ENCODE measurements around the gene RXFP2. TPM values are rescaled to one million over a fixed set of nuclear protein-coding genes. Genes with fewer than 3 reads are reported as not detected.

The RXFP2 gene
- total RNA-seq, 2 donors from 2014 or later, result not detected

DNA sequence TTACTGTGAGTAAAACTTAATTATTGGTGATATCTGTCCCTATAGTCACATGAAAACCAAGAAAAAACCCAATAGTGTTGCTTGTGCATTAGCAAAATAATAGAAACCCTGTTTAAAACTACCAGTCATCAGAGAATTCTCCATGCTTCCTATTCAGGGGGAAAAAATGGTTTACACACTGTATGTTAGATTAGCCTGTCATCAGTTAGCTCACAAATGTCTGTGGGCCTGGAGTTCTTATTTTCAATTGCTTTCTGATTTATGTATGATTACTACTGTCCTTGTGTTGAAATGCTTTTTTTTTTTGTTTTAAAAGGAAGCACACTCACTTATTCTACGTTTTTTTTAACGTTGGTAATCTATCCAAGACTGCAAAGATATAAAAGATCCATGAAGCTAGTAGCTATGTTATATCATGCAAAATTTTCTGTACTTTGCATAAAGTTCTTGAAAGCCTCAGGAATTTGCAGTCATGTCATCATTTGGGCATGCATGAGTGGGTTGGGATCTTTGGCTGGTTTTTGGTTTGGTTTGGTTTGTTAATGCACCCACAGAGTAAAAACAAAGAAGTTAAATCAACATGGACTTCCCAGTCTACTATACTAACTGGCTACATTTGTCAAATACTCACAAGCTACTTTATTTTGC, 25.9 kb downstream of the RXFP2 start:
- Mint-ChIP-seq H3K4me1 (no peaks in the 10 kb centered on the region), H3K36me3 (ENCODE audit: low read depth) (no peaks in the 10 kb centered on the region), H3K27ac (no peak overlapping the region), H3K27me3 (ENCODE audit: insufficient read depth) (no peaks in the 10 kb centered on the region), H3K9me3 (no peaks in the 10 kb centered on the region), H3K4me3 (no peak overlapping the region)
- no peak for TF ChIP-seq CTCF (conservative IDR thresholded peaks at IDR 0.05)
- no peak overlapping the region for H3K27ac ChIP-seq (ENCODE audit: low read depth, low read length)
- H3K27me3 ChIP-seq (ENCODE audit: control insufficient read depth, insufficient read depth, low read length, poor library complexity, severe bottlenecking), result no peaks in the 10 kb centered on the region
- no peaks in the 10 kb centered on the region for H3K9me3 ChIP-seq (ENCODE audit: control insufficient read depth, low read length)
- 72% methylated on average over 2 of the region's 2 CpGs; no CpG with 5 or more reads in 1 of the 2 experiments for WGBS, 2 experiments (ENCODE audit: insufficient coverage in 1 of 2, insufficient read length in 1 of 2)
- H3K36me3 ChIP-seq (ENCODE audit: control insufficient read depth, insufficient read depth, low read length), result no peaks in the 10 kb centered on the region
- no peak overlapping the region for H3K4me3 ChIP-seq (ENCODE audit: low read length)
- H3K9ac ChIP-seq (ENCODE audit: extremely low read depth, low read length, poor library complexity, severe bottlenecking), result no peak overlapping the region
- no peak for DNase-seq
- H3K4me1 ChIP-seq (ENCODE audit: control insufficient read depth, insufficient read depth, low read length), result no peaks in the 10 kb centered on the region

GRCh38 chr13:31767175-31767900, 28.0 kb downstream of the RXFP2 start:
- Histone ChIP-seq H3K27ac (ENCODE audit: low read depth, low read length) (no peak overlapping the region), H3K36me3 (ENCODE audit: control insufficient read depth, insufficient read depth, low read length) (no peaks in the 10 kb centered on the region), H3K4me1 (ENCODE audit: control insufficient read depth, insufficient read depth, low read length) (no peaks in the 10 kb centered on the region), H3K4me3 (ENCODE audit: low read length) (no peak overlapping the region), H3K9me3 (ENCODE audit: control insufficient read depth, low read length) (no peaks in the 10 kb centered on the region), H3K27me3 (ENCODE audit: control insufficient read depth, insufficient read depth, low read length, poor library complexity, severe bottlenecking) (no peaks in the 10 kb centered on the region), H3K9ac (ENCODE audit: extremely low read depth, low read length, poor library complexity, severe bottlenecking) (no peak overlapping the region)
- H3K27me3 Mint-ChIP-seq (ENCODE audit: insufficient read depth), result no peaks in the 10 kb centered on the region
- H3K4me3 Mint-ChIP-seq, result no peak overlapping the region
- no peak overlapping the region for H3K27ac Mint-ChIP-seq
- TF ChIP-seq CTCF (conservative IDR thresholded peaks at IDR 0.05), result no peak
- DNase-seq, result no peak
- no peaks in the 10 kb centered on the region for H3K9me3 Mint-ChIP-seq
- H3K36me3 Mint-ChIP-seq (ENCODE audit: low read depth), result no peaks in the 10 kb centered on the region
- H3K4me1 Mint-ChIP-seq, result no peaks in the 10 kb centered on the region
- 86 to 100% methylated on average over 2 to 4 of the region's 4 CpGs for WGBS, 2 experiments (ENCODE audit: insufficient coverage in 1 of 2, insufficient read length in 1 of 2)

DNA sequence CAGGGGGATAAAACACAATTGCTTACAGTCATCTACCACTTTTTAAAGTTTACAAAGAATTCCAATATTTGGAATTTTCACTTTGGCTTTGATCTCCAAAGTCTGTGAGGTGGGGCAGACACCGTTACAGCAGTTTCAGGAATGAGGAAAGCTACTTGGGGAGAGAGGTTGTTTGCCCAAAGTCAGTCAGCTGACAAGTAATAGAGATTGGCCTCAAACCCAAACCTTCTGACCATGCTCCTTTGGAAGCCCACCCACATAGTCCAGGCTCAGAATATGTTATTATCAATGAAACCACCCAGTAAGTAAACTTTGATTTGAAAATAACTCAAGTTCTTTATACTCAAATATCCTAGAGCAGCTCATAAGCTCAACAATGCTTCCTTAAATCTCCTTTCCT, 29.0 kb downstream of the RXFP2 start:
- H3K27ac Mint-ChIP-seq, result no peak overlapping the region
- no peaks in the 10 kb centered on the region for H3K4me1 ChIP-seq (ENCODE audit: control insufficient read depth, insufficient read depth, low read length)
- H3K27me3 ChIP-seq (ENCODE audit: control insufficient read depth, insufficient read depth, low read length, poor library complexity, severe bottlenecking), result no peaks in the 10 kb centered on the region
- H3K4me1 Mint-ChIP-seq, result no peaks in the 10 kb centered on the region
- no peaks in the 10 kb centered on the region for H3K36me3 ChIP-seq (ENCODE audit: control insufficient read depth, insufficient read depth, low read length)
- no peak overlapping the region for H3K27ac ChIP-seq (ENCODE audit: low read depth, low read length)
- H3K9ac ChIP-seq (ENCODE audit: extremely low read depth, low read length, poor library complexity, severe bottlenecking), result no peak overlapping the region
- no peak for DNase-seq
- no peak overlapping the region for H3K4me3 Mint-ChIP-seq
- no peak for TF ChIP-seq CTCF (conservative IDR thresholded peaks at IDR 0.05)
- H3K27me3 Mint-ChIP-seq (ENCODE audit: insufficient read depth), result no peaks in the 10 kb centered on the region
- H3K4me3 ChIP-seq (ENCODE audit: low read length), result no peak overlapping the region
- no peaks in the 10 kb centered on the region for H3K9me3 ChIP-seq (ENCODE audit: control insufficient read depth, low read length)
- 83 to 100% methylated on average over 1 of the region's 1 CpG for WGBS, 2 experiments (ENCODE audit: insufficient coverage in 1 of 2, insufficient read length in 1 of 2)
- H3K36me3 Mint-ChIP-seq (ENCODE audit: low read depth), result no peaks in the 10 kb centered on the region
- H3K9me3 Mint-ChIP-seq, result no peaks in the 10 kb centered on the region
